CD1c-positive myeloid dendritic cell (primary cell): ENCODE data around the gene FAHD2B.
A peak's percentile ranks its signal among the peaks of the same experiment; 100 is the strongest.
"Not testable (repeated sequence)": the region's sequence is repeated elsewhere in the genome, so short reads cannot be mapped to it uniquely, and the experiment has no call there.

Experiments
- DNase-seq: peaks from one replicate; pipeline ENCODE4 v3.0.0-alpha.2; 2016; ENCODE audit errors: extremely low spot score

Gene FAHD2B

GRCh38 chr2:97094772-97095611 lies at the start of gene FAHD2B:
FAHD2B (minus strand) TSS chr2:97094882; CDS start chr2:97091706, 3,176 bp downstream.
- DNase-seq = peak; percentile 72

- not testable (repeated sequence) for DNase-seq
These were observed 49.3 kb upstream of the FAHD2B start for GRCh38 chr2:97144016-97144415.

- not testable (repeated sequence) for DNase-seq
These were observed 34.4 kb upstream of the FAHD2B start for GRCh38 chr2:97129090-97129489.

- DNase-seq = not testable (repeated sequence)
These were observed 19.2 kb upstream of the FAHD2B start for GRCh38 chr2:97113882-97114255.

GRCh38 chr2:97113050-97113881 lies 18.6 kb upstream of the FAHD2B start, which contains the start of gene ANKRD36:
ANKRD36 (plus strand) TSS chr2:97113153; CDS start chr2:97113740, 587 bp downstream.
- DNase-seq = peak; percentile 90

- DNase-seq = peak; percentile 45
These were observed 17.8 kb upstream of the FAHD2B start for GRCh38 chr2:97112320-97113049.

- not testable (repeated sequence) for DNase-seq
These were observed 16.6 kb upstream of the FAHD2B start for GRCh38 chr2:97111246-97111645.

GRCh38 chr2:97106878-97107277 lies 12.2 kb upstream of the FAHD2B start:
- DNase-seq = not testable (repeated sequence)

GRCh38 chr2:97098786-97099372 lies 4.2 kb upstream of the FAHD2B start:
- not testable (repeated sequence) for DNase-seq

GRCh38 chr2:97095661-97096060 lies 979 bp upstream of the FAHD2B start:
- DNase-seq = no peak

- DNase-seq = not testable (repeated sequence)
These were observed 505 bp downstream of the FAHD2B start for GRCh38 chr2:97093983-97094771.

GRCh38 chr2:97092946-97093345 lies 1.7 kb downstream of the FAHD2B start:
- not testable (repeated sequence) for DNase-seq

GRCh38 chr2:97088706-97089105 lies 6.0 kb downstream of the FAHD2B start:
- DNase-seq = not testable (repeated sequence)

- DNase-seq = not testable (repeated sequence)
These were observed 9.6 kb downstream of the FAHD2B start for GRCh38 chr2:97085093-97085492.

- not testable (repeated sequence) for DNase-seq
These were observed 11.2 kb downstream of the FAHD2B start for GRCh38 chr2:97083516-97083915.

GRCh38 chr2:97082206-97082605 lies 12.5 kb downstream of the FAHD2B start:
- DNase-seq = not testable (repeated sequence)

- not testable (repeated sequence) for DNase-seq
These were observed 13.8 kb downstream of the FAHD2B start for GRCh38 chr2:97080855-97081254.

- not testable (repeated sequence) for DNase-seq
These were observed 17.5 kb downstream of the FAHD2B start for GRCh38 chr2:97077213-97077612.

- not testable (repeated sequence) for DNase-seq
These were observed 23.8 kb downstream of the FAHD2B start for GRCh38 chr2:97070915-97071314.

GRCh38 chr2:97068722-97069121 lies 26.0 kb downstream of the FAHD2B start:
- DNase-seq = not testable (repeated sequence)
